Measurements from ENCODE around the gene KDM4B.

KDM4B gene

GRCh38 chr19:5147978-5148793, 179.3 kb downstream of the KDM4B start:
- no peak overlapping the region for H3K4me3 ChIP-seq (ENCODE audit: low read depth, low read length)
- TF ChIP-seq CTCF (IDR thresholded peaks at IDR 0.05; ENCODE audit: low read depth, low read length) = no peak
- DNase-seq = no peak
- H3K4me1 ChIP-seq = peaks cover 5% of the 10 kb centered on the region
- no peaks in the 10 kb centered on the region for H3K27me3 ChIP-seq
- peaks cover 11% of the 10 kb centered on the region; the same call in 1 of the 2 replicates for H3K36me3 ChIP-seq
- H3K9me3 ChIP-seq = no peaks in the 10 kb centered on the region; the same call in 1 of the 2 replicates

DNA sequence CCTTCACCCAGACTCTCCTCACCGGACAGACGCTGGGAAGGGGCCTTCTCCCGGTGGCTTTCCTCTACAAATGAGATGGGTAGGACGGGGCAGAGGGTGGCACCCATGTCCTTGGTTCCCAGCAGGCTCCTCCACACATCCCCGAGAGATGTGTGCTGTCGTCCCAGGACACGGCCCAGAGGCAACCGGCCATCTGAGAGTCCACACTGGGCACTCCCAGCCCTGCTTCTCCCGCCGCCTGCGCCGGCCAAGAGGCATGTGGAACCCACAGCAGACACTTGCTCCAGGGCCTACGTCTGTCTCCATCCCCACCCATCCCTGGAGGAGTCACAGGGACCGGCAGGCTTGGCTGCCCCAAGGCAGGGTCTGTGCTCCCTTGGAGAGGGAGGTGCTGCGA, 179.9 kb downstream of the KDM4B start:
- peaks cover 11% of the 10 kb centered on the region; the same call in 1 of the 2 replicates for H3K36me3 ChIP-seq

DNA sequence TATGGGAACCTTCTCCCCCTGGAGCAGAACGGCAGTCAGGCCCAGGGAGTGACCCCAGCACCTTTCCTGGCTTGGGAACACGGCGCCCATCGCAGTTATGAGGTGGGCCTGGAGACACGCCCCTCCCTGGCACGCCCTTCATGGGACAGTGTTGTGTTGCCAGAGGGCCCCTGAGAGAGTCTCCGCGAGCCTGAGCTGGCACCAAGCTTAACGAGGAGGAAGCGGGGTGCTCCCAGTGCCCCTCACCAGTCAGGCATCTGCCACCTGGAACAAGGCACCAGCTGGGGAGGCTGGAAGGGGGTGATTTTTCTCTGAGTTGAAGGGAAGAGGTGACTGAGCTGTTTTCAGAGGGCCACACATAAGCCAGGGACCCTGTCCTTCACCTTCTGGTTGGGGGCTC, 180.6 kb downstream of the KDM4B start:
- TF ChIP-seq CTCF (IDR thresholded peaks at IDR 0.05; ENCODE audit: low read depth, low read length) = no peak
- H3K36me3 ChIP-seq = peaks cover 10% of the 10 kb centered on the region; the same call in 1 of the 2 replicates
- no peak for DNase-seq
- no peaks in the 10 kb centered on the region for H3K27me3 ChIP-seq
- H3K4me3 ChIP-seq (ENCODE audit: low read depth, low read length) = no peak overlapping the region
- H3K4me1 ChIP-seq = no peaks in the 10 kb centered on the region
- no peaks in the 10 kb centered on the region for H3K9me3 ChIP-seq

More for the DNA sequence above, 179.9 kb downstream of the KDM4B start:
- no peak for TF ChIP-seq CTCF (IDR thresholded peaks at IDR 0.05; ENCODE audit: low read depth, low read length)
- Histone ChIP-seq H3K27me3 (no peaks in the 10 kb centered on the region), H3K9me3 (no peaks in the 10 kb centered on the region), H3K4me1 (no peaks in the 10 kb centered on the region), H3K4me3 (ENCODE audit: low read depth, low read length) (no peak overlapping the region)
- DNase-seq = no peak

GRCh38 chr19:5149932-5150901, 181.3 kb downstream of the KDM4B start:
- Histone ChIP-seq H3K27me3 (no peaks in the 10 kb centered on the region), H3K36me3 (peaks cover 7% of the 10 kb centered on the region; the same call in 1 of the 2 replicates), H3K4me1 (no peaks in the 10 kb centered on the region), H3K9me3 (no peaks in the 10 kb centered on the region), H3K4me3 (ENCODE audit: low read depth, low read length) (no peak overlapping the region)
- no peak for TF ChIP-seq CTCF (IDR thresholded peaks at IDR 0.05; ENCODE audit: low read depth, low read length)
- no peak for DNase-seq

DNA sequence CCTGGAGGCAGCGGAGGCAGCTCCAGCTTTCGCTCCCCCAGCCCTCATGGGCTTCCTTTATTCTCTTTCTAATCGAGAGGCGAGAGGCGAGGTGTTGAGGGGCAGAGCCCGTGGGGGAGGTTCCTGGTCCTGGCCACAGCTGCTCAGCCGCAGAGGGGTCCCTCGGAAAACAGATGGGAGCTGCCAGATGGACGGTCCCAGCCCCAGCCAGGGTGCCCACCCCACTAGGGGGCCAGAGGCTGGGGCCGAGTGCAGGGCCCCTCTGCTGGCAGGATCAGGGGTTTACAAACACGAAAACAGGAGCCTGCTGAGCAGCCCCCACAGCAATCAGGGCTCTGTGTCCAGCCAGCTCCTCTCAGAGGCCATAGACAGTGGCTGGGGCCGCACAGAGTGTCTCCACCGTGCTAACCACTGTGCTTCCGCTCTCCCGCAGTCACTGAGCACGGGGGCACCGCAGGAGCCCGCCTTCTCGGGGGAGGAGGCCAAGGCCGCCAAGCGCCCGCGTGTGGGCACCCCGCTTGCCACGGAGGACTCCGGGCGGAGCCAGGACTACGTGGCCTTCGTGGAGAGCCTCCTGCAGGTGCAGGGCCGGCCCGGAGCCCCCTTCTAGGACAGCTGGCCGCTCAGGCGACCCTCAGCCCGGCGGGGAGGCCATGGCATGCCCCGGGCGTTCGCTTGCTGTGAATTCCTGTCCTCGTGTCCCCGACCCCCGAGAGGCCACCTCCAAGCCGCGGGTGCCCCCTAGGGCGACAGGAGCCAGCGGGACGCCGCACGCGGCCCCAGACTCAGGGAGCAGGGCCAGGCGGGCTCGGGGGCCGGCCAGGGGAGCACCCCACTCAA, 182.2 kb downstream of the KDM4B start:
- peaks cover 2% of the 10 kb centered on the region; the same call in 1 of the 2 replicates for H3K27me3 ChIP-seq
- H3K4me1 ChIP-seq = peaks cover 4% of the 10 kb centered on the region; the same call in 1 of the 2 replicates
- H3K36me3 ChIP-seq = 0 out of 2 replicates have a peak, but pooled peaks cover 3% of the 10 kb centered on the region
- H3K9me3 ChIP-seq = no peaks in the 10 kb centered on the region
- H3K4me3 ChIP-seq (ENCODE audit: low read depth, low read length) = no peak overlapping the region
- DNase-seq = peak; percentile 20
- peak; percentile 17 for TF ChIP-seq CTCF (IDR thresholded peaks at IDR 0.05; ENCODE audit: low read depth, low read length)

Measured in BE2C (cell line).